Measurements from ENCODE around the gene NCOA7.

DNA sequence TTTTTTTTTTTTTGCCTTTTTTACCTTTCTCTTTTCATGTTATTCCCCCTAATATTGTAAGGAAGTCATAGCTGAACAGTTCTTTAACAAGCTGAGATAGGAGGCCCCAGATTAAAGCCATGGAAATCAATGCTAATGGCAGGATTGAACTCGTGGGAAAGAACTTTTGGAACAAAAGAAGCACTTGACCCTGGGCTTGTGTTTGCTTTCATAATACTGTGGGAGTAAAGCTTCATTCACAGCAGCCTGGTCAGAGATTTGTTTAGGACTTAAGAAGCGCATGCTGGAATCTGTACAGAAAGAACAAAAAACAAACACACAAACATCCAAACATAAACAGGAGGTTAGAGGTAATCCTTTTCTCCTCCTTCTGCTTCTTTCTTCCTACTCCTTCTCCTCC is 36.2 kb upstream of the NCOA7 start:
- TF ChIP-seq ZBED1 (IDR thresholded peaks at IDR 0.05; ENCODE audit: borderline replicate concordance) (no peak), POLR2AphosphoS5 (IDR thresholded peaks at IDR 0.05; ENCODE audit: low read length) (no peak), ATF2 (IDR thresholded peaks at IDR 0.05; ENCODE audit: low read length) (no peak), NFYB (IDR thresholded peaks at IDR 0.05; ENCODE audit: insufficient read depth, low read depth, low read length) (no peak), ZNF274 (IDR thresholded peaks at IDR 0.05; ENCODE audit: insufficient read depth, insufficient read length) (no peak), CTCF (IDR thresholded peaks at IDR 0.05 in 2 of 3, conservative IDR thresholded peaks at IDR 0.05 in 1 of 3; ENCODE audit: control insufficient read depth in 2 of 3, extremely low read depth in 1 of 3, insufficient read depth in 1 of 3, low read depth in 3 of 3, low read length in 3 of 3) (no peak), BCLAF1 (IDR thresholded peaks at IDR 0.05) (no peak)
- TF ChIP-seq, protein P1, sequence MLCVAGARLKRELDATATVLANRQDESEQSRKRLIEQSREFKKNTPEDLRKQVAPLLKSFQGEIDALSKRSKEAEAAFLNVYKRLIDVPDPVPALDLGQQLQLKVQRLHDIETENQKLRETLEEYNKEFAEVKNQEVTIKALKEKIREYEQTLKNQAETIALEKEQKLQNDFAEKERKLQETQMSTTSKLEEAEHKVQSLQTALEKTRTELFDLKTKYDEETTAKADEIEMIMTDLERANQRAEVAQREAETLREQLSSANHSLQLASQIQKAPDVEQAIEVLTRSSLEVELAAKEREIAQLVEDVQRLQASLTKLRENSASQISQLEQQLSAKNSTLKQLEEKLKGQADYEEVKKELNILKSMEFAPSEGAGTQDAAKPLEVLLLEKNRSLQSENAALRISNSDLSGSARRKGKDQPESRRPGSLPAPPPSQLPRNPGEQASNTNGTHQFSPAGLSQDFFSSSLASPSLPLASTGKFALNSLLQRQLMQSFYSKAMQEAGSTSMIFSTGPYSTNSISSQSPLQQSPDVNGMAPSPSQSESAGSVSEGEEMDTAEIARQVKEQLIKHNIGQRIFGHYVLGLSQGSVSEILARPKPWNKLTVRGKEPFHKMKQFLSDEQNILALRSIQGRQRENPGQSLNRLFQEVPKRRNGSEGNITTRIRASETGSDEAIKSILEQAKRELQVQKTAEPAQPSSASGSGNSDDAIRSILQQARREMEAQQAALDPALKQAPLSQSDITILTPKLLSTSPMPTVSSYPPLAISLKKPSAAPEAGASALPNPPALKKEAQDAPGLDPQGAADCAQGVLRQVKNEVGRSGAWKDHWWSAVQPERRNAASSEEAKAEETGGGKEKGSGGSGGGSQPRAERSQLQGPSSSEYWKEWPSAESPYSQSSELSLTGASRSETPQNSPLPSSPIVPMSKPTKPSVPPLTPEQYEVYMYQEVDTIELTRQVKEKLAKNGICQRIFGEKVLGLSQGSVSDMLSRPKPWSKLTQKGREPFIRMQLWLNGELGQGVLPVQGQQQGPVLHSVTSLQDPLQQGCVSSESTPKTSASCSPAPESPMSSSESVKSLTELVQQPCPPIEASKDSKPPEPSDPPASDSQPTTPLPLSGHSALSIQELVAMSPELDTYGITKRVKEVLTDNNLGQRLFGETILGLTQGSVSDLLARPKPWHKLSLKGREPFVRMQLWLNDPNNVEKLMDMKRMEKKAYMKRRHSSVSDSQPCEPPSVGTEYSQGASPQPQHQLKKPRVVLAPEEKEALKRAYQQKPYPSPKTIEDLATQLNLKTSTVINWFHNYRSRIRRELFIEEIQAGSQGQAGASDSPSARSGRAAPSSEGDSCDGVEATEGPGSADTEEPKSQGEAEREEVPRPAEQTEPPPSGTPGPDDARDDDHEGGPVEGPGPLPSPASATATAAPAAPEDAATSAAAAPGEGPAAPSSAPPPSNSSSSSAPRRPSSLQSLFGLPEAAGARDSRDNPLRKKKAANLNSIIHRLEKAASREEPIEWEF (IDR thresholded peaks at IDR 0.05; ENCODE audit: insufficient replicate concordance, low read depth, low read length) = no peak

Data from GM12878 (cell line).